NT2/D1 (cell line): ENCODE data around the gene GTF2F2.

Source experiments
- SUZ12 ChIP-seq: IDR thresholded peaks from 2 replicates; pipeline ENCODE4 v1.6.1; 2011; ENCODE audit not compliant: insufficient read length, insufficient read depth; ENCODE audit errors: extremely low read depth
- YY1 ChIP-seq: IDR thresholded peaks from 2 replicates; pipeline ENCODE4 v1.6.1; 2011; ENCODE audit not compliant: insufficient read length, insufficient read depth
- ZNF274 ChIP-seq: IDR thresholded peaks from 2 replicates; pipeline ENCODE4 v1.6.1; 2011; ENCODE audit warnings: mild to moderate bottlenecking, low read depth, low read length

GRCh38 chr13:45320876-45321629 is 200.7 kb downstream of the GTF2F2 start:
- no peak for TF ChIP-seq YY1
- no peak for TF ChIP-seq ZNF274
- no peak for TF ChIP-seq SUZ12
